ENCODE results near the gene CD81.
A peak's percentile ranks its signal among the peaks of the same experiment; 100 is the strongest.

DNA sequence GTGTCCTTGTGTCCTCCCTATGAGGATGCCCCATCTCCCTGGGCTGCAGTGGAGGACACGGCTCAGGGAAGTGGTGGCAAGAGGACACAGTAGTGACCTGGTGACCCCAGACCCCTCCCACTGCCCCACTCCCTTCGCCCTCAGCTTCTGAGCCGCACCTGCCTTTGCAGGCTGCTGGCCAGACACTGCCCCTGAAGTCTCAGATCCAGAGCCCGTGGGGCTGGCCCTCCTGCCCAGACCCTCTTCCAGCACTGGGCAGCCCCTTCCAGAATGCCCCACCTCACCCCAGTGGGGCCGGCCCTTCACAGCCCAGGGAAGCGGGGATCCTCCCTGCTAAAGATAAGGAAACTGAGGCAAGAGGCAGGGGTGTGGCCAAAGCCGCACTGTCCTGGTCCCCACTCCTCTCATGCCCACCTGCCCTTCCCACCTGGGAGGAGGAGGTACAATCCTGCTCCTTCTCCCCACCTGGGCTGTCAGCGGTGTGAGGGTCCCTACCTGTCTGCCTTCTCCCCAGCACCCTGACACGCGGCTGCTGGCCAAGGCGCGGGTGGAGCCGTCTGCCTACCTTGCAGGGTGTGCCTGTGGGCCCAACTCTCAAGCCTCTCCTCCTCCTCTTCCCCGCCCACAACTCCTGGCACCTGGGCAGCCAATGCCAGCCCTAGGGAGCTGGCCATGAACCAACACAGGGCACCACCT is 49.9 kb downstream of the CD81 start:
- TF ChIP-seq POLR2A (IDR thresholded peaks at IDR 0.05) = no peak
- TF ChIP-seq, protein P1, sequence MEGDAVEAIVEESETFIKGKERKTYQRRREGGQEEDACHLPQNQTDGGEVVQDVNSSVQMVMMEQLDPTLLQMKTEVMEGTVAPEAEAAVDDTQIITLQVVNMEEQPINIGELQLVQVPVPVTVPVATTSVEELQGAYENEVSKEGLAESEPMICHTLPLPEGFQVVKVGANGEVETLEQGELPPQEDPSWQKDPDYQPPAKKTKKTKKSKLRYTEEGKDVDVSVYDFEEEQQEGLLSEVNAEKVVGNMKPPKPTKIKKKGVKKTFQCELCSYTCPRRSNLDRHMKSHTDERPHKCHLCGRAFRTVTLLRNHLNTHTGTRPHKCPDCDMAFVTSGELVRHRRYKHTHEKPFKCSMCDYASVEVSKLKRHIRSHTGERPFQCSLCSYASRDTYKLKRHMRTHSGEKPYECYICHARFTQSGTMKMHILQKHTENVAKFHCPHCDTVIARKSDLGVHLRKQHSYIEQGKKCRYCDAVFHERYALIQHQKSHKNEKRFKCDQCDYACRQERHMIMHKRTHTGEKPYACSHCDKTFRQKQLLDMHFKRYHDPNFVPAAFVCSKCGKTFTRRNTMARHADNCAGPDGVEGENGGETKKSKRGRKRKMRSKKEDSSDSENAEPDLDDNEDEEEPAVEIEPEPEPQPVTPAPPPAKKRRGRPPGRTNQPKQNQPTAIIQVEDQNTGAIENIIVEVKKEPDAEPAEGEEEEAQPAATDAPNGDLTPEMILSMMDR (IDR thresholded peaks at IDR 0.05) = peak in 1 of 6 experiments; percentile 10
